GM12874 (cell line): ENCODE measurements around the gene CYBC1.

Experiments
- TF ChIP-seq, protein P1 (sequence below): IDR thresholded peaks from 2 replicates; pipeline ENCODE4 v1.5.1; 2011; ENCODE audit warnings: low read depth, mild to moderate bottlenecking, control low read depth, low read length, moderate library complexity; ENCODE audit not compliant: insufficient read depth

The CYBC1 gene

DNA sequence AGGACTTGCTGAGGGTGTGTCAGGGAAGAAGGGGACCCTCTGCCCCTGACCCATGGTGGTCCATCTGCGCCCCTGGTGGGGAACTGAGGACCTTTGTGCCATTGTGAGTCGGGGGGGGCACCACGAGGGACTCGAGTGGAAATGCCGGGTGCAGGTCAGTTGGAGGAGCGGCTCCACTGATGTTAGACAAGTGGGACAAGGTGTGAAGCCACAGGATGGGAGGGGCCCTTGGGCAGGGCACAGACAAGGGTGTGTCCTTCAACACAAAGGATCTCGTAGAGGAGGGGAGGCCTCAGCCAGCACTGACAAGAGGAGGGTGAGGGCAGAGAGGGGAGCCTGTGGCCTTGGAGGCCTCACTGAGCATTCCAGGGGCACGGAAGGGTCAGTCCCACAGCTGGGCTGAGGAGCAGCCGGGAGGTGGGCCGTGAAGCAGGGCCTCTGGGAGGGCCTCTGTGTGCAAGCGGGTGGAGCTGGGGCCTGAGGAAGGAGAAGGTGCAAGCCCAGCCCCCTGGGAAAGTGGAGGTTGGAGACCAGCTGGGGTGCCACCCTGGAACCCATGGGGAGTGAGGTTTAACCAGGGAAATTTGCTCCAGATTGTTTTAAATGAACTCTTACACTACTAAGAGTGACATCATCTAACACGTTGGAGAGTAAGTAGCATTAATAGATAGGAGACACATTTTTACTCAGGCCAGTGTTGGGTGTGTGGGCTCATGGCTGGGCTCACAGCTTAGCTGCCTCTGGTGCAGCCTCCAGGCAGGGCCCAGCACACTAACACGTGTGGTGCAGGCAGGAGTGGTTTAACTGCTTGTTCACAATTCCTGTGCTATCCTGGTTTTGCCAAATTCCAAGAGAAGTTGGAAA, 35.9 kb upstream of the CYBC1 start:
- TF ChIP-seq, protein P1, sequence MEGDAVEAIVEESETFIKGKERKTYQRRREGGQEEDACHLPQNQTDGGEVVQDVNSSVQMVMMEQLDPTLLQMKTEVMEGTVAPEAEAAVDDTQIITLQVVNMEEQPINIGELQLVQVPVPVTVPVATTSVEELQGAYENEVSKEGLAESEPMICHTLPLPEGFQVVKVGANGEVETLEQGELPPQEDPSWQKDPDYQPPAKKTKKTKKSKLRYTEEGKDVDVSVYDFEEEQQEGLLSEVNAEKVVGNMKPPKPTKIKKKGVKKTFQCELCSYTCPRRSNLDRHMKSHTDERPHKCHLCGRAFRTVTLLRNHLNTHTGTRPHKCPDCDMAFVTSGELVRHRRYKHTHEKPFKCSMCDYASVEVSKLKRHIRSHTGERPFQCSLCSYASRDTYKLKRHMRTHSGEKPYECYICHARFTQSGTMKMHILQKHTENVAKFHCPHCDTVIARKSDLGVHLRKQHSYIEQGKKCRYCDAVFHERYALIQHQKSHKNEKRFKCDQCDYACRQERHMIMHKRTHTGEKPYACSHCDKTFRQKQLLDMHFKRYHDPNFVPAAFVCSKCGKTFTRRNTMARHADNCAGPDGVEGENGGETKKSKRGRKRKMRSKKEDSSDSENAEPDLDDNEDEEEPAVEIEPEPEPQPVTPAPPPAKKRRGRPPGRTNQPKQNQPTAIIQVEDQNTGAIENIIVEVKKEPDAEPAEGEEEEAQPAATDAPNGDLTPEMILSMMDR = no peak

DNA sequence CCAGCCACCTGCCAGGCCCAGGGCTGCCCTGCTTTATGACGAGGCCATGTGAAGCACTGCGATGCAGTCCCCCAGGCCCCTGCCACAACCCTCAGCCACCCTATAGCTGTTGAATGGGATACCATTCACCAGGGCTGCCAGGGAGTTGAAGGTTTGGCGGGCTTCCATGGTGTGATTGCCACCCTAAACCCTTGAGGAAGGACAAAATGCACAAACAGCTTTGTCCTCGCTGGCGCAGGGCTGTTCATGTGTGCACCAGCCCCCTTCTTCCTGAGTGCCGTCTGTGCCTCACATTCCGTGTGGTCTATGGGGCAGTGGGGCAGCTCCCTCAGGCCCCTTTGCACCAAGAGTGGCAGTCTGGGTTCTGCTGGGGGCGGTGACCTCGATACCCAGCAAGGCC, 33.3 kb upstream of the CYBC1 start:
- TF ChIP-seq, protein P1 = no peak

DNA sequence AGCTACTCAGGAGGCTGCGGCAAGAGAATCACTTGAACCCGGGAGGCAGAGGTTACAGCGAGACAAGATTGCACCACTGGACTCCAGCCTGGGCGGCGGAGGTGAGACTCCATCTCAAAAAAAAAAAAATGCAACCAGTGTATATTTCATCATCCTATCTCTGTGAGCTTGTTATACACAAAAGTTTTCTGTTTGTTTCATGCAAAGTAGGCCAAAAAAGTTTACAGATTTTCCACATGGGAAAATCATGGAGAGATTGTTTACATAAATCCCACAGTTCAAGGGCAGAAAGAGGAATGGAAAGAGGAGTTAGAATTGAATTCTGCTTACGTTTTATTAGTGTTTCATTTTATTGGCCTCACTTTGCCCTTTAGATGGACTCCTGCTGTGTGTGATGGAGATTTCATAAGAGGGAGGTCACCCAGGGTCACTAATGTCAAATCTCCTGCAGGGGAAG, 32.7 kb upstream of the CYBC1 start:
- TF ChIP-seq, protein P1 = no peak

DNA sequence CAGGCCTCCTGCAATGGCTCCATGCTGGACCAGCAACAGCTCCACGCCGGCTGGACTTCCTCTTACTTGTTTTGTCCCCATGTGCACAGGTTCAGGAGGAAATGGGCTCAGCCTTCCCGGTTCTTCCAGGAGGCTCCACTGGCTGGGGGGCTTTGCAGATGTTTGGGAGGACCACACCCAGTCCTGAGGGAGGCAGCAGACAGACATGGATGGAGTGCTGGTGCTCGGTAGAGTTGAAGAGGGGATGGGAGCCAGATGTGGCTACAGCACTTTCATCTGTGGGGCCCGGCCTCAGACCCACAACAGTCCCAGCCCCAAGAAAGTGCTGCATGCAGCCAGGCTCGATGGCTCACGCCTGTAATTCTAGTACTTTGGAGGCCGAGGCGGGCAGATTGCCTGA, 29.8 kb upstream of the CYBC1 start:
- TF ChIP-seq, protein P1 = no peak

DNA sequence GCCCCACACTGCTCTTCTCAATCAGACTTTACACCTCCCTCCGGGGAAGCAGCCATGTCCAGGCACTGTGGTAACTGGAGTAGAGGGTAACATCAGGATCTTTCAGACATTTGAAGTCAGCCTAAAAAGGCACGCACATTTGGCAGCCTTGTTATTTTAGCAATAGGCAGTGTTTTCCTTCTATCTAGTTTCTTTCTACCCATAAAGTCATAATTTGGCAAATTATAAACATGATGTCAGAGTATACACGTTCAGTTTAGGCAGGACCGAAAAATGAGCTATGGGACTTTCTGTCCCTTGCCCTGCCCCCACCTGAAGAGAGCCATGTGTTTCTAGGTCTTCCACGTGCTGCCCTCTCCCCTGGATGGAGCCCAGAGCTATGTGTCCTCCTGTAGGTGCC, 29.1 kb upstream of the CYBC1 start:
- TF ChIP-seq, protein P1 = no peak

DNA sequence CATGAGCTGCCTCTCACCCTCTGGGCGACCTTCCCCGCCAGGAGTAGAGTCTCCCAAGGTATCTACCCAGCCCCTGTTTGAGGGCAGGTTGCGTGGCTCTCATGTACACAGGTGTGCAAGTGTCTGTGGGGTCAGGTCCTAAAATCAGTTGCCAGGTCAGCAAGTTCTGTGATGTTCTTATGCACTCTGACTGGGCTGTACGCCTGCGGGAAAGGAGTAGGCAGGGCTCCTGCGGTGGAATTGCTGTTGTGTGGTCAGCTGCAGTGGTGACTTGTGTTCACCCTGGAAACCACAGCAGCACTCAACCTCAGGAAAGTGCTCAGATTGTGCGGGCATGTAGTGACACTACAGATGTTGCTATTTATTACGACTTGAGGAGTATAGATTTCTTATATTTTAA, 27.4 kb upstream of the CYBC1 start:
- TF ChIP-seq, protein P1 = no peak

DNA sequence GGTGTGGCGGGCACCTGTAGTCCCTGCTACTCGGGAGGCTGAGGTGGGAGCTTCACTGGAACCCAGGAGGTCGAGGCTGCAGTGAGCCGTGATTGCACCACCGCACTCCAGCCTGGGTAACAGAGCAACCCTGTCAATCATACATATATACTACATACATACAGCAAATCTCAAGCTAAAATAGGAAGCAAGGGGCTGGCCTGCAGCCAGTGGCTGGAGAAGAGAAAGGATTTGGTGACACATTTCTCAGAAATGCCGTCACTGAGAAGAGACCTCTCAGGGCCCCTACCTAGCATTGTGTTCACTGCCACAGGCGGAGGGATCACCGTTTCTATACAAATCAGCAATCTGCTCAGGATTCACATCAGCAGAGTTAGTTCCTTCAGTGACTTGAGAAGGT, 24.9 kb upstream of the CYBC1 start:
- TF ChIP-seq, protein P1 = no peak
